H9 (cell line): Measurements from ENCODE around the gene ENOX1. TPM values are rescaled to one million over a fixed set of nuclear protein-coding genes. Genes with fewer than 3 reads are reported as not detected.

Experiments
- DNase-seq: peaks from one replicate; pipeline ENCODE4 v3.0.0-alpha.2; 2017
- H2AFZ ChIP-seq: one replicate; pipeline ENCODE4 v1.6.1; 2013; ENCODE audit warnings: mild to moderate bottlenecking, low read length, control low read depth, moderate library complexity
- H2AK5ac ChIP-seq: 2 replicates; pipeline ENCODE4 v1.6.1; 2013; ENCODE audit warnings: low read length, control low read depth, mixed read lengths; ENCODE audit not compliant: insufficient read length
- H2BK120ac ChIP-seq: one replicate; pipeline ENCODE4 v1.6.1; 2013; ENCODE audit warnings: low read depth, mild to moderate bottlenecking, low read length, control low read depth, inconsistent platforms; ENCODE audit not compliant: poor library complexity, severe bottlenecking
- H2BK12ac ChIP-seq: 2 replicates; pipeline ENCODE4 v1.6.1; 2013; ENCODE audit warnings: low read length, control low read depth, mixed read lengths, low read depth; ENCODE audit not compliant: insufficient read length
- H2BK15ac ChIP-seq: 2 replicates; pipeline ENCODE4 v1.6.1; 2013; ENCODE audit warnings: low read depth, low read length, control low read depth
- H2BK20ac ChIP-seq: one replicate; pipeline ENCODE4 v1.6.1; 2013; ENCODE audit warnings: low read depth, mild to moderate bottlenecking, low read length, control low read depth, inconsistent platforms; ENCODE audit not compliant: poor library complexity, severe bottlenecking
- H2BK5ac ChIP-seq: 2 replicates; pipeline ENCODE4 v1.6.1; 2013; ENCODE audit warnings: low read length, control low read depth, mixed read lengths; ENCODE audit not compliant: insufficient read length
- H3K14ac ChIP-seq: 2 replicates; pipeline ENCODE4 v1.6.1; 2013; ENCODE audit warnings: low read length, control low read depth; ENCODE audit not compliant: insufficient read depth
- H3K18ac ChIP-seq: 2 replicates; pipeline ENCODE4 v1.6.1; 2013; ENCODE audit warnings: low read depth, mild to moderate bottlenecking, mixed read lengths, low read length, control low read depth; ENCODE audit not compliant: insufficient read length
- H3K23ac ChIP-seq: 2 replicates; pipeline ENCODE4 v1.6.1; 2013; ENCODE audit warnings: low read length, control low read depth, mixed read lengths, low read depth; ENCODE audit not compliant: insufficient read length
- H3K23me2 ChIP-seq: 2 replicates; pipeline ENCODE4 v1.6.1; 2013; ENCODE audit warnings: low read depth, mild to moderate bottlenecking, mixed read lengths, low read length, control low read depth; ENCODE audit not compliant: insufficient read length, poor library complexity, severe bottlenecking
- H3K27ac ChIP-seq: 2 replicates; pipeline ENCODE4 v1.5.1; 2013; ENCODE audit warnings: low read length, control low read depth, mixed read lengths, low read depth; ENCODE audit not compliant: insufficient read length
- H3K27me3 ChIP-seq: 2 replicates; pipeline ENCODE4 v1.6.1; 2013; ENCODE audit warnings: low read length, control low read depth, inconsistent platforms; ENCODE audit not compliant: insufficient read depth
- H3K4ac ChIP-seq: 2 replicates; pipeline ENCODE4 v1.6.1; 2013; ENCODE audit warnings: low read depth, mild to moderate bottlenecking, control low read depth, inconsistent platforms, low read length, moderate library complexity
- H3K4me1 ChIP-seq: 2 replicates; pipeline ENCODE4 v1.6.1; 2013; ENCODE audit warnings: low read length, control low read depth, inconsistent platforms; ENCODE audit not compliant: insufficient read depth
- H3K4me2 ChIP-seq: 2 replicates; pipeline ENCODE4 v1.6.1; 2013; ENCODE audit warnings: low read length, control low read depth, mixed read lengths; ENCODE audit not compliant: insufficient read length, insufficient read depth
- H3K56ac ChIP-seq: 2 replicates; pipeline ENCODE4 v1.6.1; 2013; ENCODE audit warnings: low read depth, mild to moderate bottlenecking, mixed read lengths, low read length, control low read depth; ENCODE audit not compliant: insufficient read length
- H3K79me1 ChIP-seq: 2 replicates; pipeline ENCODE4 v1.6.1; 2013; ENCODE audit warnings: low read depth, mild to moderate bottlenecking, moderate library complexity, low read length, control low read depth, inconsistent platforms; ENCODE audit not compliant: insufficient read depth, poor library complexity, severe bottlenecking
- H3K79me2 ChIP-seq: 2 replicates; pipeline ENCODE4 v1.6.1; 2013; ENCODE audit warnings: low read length, control low read depth, inconsistent platforms; ENCODE audit not compliant: insufficient read depth
- H3K9ac ChIP-seq: 2 replicates; pipeline ENCODE4 v1.6.1; 2013; ENCODE audit warnings: low read length, control low read depth, mixed read lengths; ENCODE audit not compliant: insufficient read length; ENCODE audit errors: extremely low read depth
- H3K9me3 ChIP-seq: one replicate; pipeline ENCODE4 v1.6.1; 2013; ENCODE audit warnings: low read depth, low read length, inconsistent platforms; ENCODE audit not compliant: control insufficient read depth
- H3T11ph ChIP-seq: one replicate; pipeline ENCODE4 v1.6.1; 2013; ENCODE audit warnings: mild to moderate bottlenecking, low read length, control low read depth, inconsistent platforms
- H4K20me1 ChIP-seq: one replicate; pipeline ENCODE4 v1.6.1; 2013; ENCODE audit not compliant: control insufficient read depth, insufficient read length, insufficient read depth
- H4K5ac ChIP-seq: 2 replicates; pipeline ENCODE4 v1.6.1; 2013; ENCODE audit warnings: low read depth, mild to moderate bottlenecking, mixed read lengths, low read length, control low read depth; ENCODE audit not compliant: insufficient read length
- H4K8ac ChIP-seq: replicated peaks from 2 replicates; pipeline ENCODE4 v1.6.1; 2013; ENCODE audit warnings: low read length, control low read depth, mixed read lengths, low read depth; ENCODE audit not compliant: insufficient read length
- H4K91ac ChIP-seq: 2 replicates; pipeline ENCODE4 v1.6.1; 2013; ENCODE audit warnings: low read depth, mild to moderate bottlenecking, moderate library complexity, mixed read lengths, low read length, control low read depth; ENCODE audit not compliant: insufficient read length
- H3K27ac Mint-ChIP-seq, 3 experiments: 2 replicates in 2 of 3; 3 replicates in 1 of 3; pipeline ENCODE4 v1.8.0; 2020 to 2021; ENCODE audit warnings: mixed read lengths in 3 of 3, mild to moderate bottlenecking in 1 of 3, moderate library complexity in 1 of 3
- H3K27me3 Mint-ChIP-seq: 2 replicates; pipeline ENCODE4 v1.8.0; 2021; ENCODE audit warnings: low read depth, mild to moderate bottlenecking, moderate library complexity, mixed read lengths
- H3K36me3 Mint-ChIP-seq, 3 experiments: 2 replicates in 2 of 3; 3 replicates in 1 of 3; pipeline ENCODE4 v1.8.0; 2020 to 2021; ENCODE audit warnings: low read depth in 3 of 3, mixed read lengths in 3 of 3; ENCODE audit not compliant: insufficient read depth in 1 of 3
- H3K4me1 Mint-ChIP-seq, 2 experiments: 2 replicates each; pipeline ENCODE4 v1.8.0; 2020; ENCODE audit warnings: mixed read lengths in 2 of 2
- H3K4me3 Mint-ChIP-seq, 2 experiments: 2 replicates in 1 of 2; 3 replicates in 1 of 2; pipeline ENCODE4 v1.8.0; 2020 to 2021; ENCODE audit warnings: mild to moderate bottlenecking in 2 of 2, mixed read lengths in 2 of 2, moderate library complexity in 1 of 2
- H3K9me3 Mint-ChIP-seq, 2 experiments: 2 replicates in 1 of 2; 3 replicates in 1 of 2; pipeline ENCODE4 v1.8.0; 2020; ENCODE audit warnings: mild to moderate bottlenecking in 2 of 2, mixed read lengths in 2 of 2, moderate library complexity in 1 of 2
- WGBS: extraction: QIAGEN DNeasy Blood & Tissue Kit; methylation state at CpG from one replicate; pipeline ENCODE4 v1.1.7; 2013; ENCODE audit warnings: missing lambda C conversion rate, low lambda C conversion rate, mixed read lengths; ENCODE audit not compliant: insufficient read length; ENCODE audit errors: extremely low coverage; 5-methylcytosine and 5-hydroxymethylcytosine counted together
- total RNA-seq: library from RNA; stranded (reverse); gene quantifications from 2 replicates; pipeline ENCODE4 v1.2.1, GENCODE V29; 2021
- TF ChIP-seq, protein P1 (sequence below): fragments of 200-600 bp; sonication (generic); conservative IDR thresholded peaks from 3 replicates; pipeline ENCODE4 v1.8.0; 2021; ENCODE audit warnings: antibody characterized with exemption, mild to moderate bottlenecking

Gene ENOX1
- total RNA-seq, 1 experiment from 2014 or later: 0.24 TPM

- no peak overlapping the region for H3K23ac ChIP-seq
- no peak overlapping the region for H4K91ac ChIP-seq
- H2BK5ac ChIP-seq: no peak overlapping the region
- H2AK5ac ChIP-seq: no peak overlapping the region
- no peak overlapping the region for H3K56ac ChIP-seq
- no peak overlapping the region for H4K5ac ChIP-seq
- no peak overlapping the region for H3K4me2 ChIP-seq
- WGBS: no CpG with 5 or more reads among the region's 3 CpGs
- H3K27ac ChIP-seq: no peak overlapping the region
- H4K8ac ChIP-seq: no peak overlapping the region
- no peaks in the 10 kb centered on the region for H4K20me1 ChIP-seq
- H3K79me1 ChIP-seq: no peaks in the 10 kb centered on the region
- TF ChIP-seq, protein P1, sequence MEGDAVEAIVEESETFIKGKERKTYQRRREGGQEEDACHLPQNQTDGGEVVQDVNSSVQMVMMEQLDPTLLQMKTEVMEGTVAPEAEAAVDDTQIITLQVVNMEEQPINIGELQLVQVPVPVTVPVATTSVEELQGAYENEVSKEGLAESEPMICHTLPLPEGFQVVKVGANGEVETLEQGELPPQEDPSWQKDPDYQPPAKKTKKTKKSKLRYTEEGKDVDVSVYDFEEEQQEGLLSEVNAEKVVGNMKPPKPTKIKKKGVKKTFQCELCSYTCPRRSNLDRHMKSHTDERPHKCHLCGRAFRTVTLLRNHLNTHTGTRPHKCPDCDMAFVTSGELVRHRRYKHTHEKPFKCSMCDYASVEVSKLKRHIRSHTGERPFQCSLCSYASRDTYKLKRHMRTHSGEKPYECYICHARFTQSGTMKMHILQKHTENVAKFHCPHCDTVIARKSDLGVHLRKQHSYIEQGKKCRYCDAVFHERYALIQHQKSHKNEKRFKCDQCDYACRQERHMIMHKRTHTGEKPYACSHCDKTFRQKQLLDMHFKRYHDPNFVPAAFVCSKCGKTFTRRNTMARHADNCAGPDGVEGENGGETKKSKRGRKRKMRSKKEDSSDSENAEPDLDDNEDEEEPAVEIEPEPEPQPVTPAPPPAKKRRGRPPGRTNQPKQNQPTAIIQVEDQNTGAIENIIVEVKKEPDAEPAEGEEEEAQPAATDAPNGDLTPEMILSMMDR: no peak
- Mint-ChIP-seq H3K4me3 (no peak overlapping the region), H3K4me1 (no peaks in the 10 kb centered on the region; a peak in 1 of 4 replicates), H3K9me3 (no peaks in the 10 kb centered on the region), H3K27ac (no peak overlapping the region), H3K36me3 (no peaks in the 10 kb centered on the region), H3K27me3 (no peaks in the 10 kb centered on the region)
- no peak overlapping the region for H3K4ac ChIP-seq
- no peaks in the 10 kb centered on the region for H3K27me3 ChIP-seq
- H2BK15ac ChIP-seq: no peak overlapping the region
- DNase-seq: no peak
- no peak overlapping the region for H2BK12ac ChIP-seq
- no peaks in the 10 kb centered on the region for H3K4me1 ChIP-seq
- no peaks in the 10 kb centered on the region for H3K9me3 ChIP-seq
- H3K79me2 ChIP-seq: no peaks in the 10 kb centered on the region
- H3T11ph ChIP-seq: no peak overlapping the region
- H3K9ac ChIP-seq: no peak overlapping the region
- no peak overlapping the region for H3K18ac ChIP-seq
- no peaks in the 10 kb centered on the region for H3K23me2 ChIP-seq
- H2AFZ ChIP-seq: no peak overlapping the region
- no peak overlapping the region for H2BK120ac ChIP-seq
- H2BK20ac ChIP-seq: no peak overlapping the region
- H3K14ac ChIP-seq: no peak overlapping the region
These were observed 240.5 kb downstream of the ENOX1 start for GRCh38 chr13:43546251-43546650.
